Ovary (tissue), 3 donors: ENCODE results near the gene POLE.

Experiments
- CTCF ChIP-seq, 3 donors: fragments of 450-650 bp in 2 of 3; fragments of 200-600 bp in 1 of 3; IDR thresholded peaks; one replicate each; pipeline versions ENCODE4 v1.5.1 to v1.8.0; 2016 to 2022; ENCODE audit warnings: antibody characterized with exemption in 3 of 3, mild to moderate bottlenecking in 1 of 3
- EP300 ChIP-seq: sonication (generic); formaldehyde crosslinking; IDR thresholded peaks from one replicate; pipeline ENCODE4 v1.6.1; 2017; ENCODE audit warnings: antibody characterized with exemption
- POLR2A ChIP-seq: fragments of 450-650 bp; IDR thresholded peaks from one replicate; pipeline ENCODE4 v1.6.1; 2017; ENCODE audit warnings: antibody characterized with exemption, mild to moderate bottlenecking, moderate library complexity
- donor health status: DM: no; HTN: no; CAD: no.

GRCh38 chr12:132579744-132580143 lies 107.4 kb downstream of the POLE start:
- TF ChIP-seq CTCF (IDR thresholded peaks at IDR 0.05) (no peak), POLR2A (no peak), EP300 (no peak)
